ENCODE measurements around the gene TBC1D10A.

TBC1D10A gene

DNA sequence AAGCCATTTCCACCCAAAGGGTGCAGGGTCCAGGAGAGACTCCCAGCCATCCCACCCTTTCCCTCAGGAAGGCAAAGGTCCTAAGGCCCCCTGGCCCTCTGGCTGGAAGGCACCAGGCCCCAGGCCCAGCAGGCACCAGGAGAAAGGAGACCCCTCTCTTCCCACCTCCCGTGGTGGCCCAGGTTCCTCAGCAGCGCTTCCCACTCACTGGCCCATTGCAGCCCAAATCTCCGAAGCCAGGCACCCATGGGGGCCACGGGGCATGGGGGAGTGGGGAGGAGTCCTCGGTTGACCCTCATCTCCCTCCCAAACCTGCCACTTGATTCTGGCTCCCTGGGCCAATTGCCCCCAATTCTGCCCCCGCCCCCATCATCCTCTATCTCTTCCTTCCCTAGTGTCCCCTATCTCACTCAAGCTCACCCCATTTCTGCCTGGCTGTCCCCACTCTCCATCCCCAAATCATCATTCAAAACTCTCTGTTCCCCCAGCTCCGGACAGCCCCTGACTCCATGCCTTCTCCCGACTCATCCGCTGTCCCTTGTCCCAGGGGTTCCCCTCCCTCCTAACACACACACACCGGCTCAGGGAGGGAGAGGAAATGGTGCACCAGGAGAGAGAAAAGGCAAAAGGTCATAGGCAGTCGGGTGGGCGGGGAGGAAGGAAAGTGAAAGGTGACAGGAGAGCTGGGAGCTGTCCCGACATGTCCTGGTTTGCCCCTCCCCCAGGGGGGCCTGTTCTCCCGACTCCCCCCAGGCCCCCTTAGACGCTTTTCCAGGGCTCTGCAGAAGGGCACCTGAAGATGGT lies 81.4 kb downstream of the TBC1D10A start:
- DNase-seq: no peak

DNA sequence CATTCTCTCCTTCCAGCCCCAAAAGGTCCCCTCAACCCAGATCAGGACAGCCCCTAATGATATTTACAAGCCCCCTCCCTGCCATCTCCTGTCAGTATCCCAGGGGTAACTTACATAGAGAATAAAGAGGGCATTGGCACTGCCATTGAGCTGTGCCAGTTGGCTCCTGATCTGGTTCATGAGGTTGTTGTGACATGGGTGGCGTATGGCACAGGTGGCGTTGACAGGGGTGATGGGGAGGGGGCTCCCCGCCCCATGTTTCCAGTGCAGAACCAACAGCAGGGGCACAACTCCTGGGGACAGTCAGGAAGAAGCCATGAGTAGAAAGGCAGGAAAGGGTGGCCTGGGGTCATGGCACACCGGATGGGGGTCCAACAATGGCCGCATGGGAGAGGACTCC lies 82.1 kb downstream of the TBC1D10A start:
- DNase-seq: no peak

DNA sequence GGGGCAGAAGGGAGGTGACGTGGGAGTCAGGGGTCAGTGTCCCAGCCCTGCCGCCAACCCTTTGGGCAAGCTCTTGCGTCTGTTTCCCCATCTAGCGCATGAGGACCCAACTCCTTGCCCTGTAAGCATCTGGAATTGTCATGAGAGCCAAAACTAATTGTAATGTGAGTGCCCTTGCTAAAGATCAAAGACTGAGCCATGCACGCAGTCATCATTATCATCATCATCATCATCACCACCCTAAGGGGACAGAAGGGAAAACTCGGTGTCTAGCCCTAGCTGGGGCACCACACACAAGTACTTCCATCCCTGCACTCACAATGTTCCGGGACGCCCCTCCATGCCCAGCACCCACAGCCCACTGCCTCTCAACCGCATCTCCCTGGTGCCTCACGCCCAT lies 82.7 kb downstream of the TBC1D10A start:
- no peak for DNase-seq

DNA sequence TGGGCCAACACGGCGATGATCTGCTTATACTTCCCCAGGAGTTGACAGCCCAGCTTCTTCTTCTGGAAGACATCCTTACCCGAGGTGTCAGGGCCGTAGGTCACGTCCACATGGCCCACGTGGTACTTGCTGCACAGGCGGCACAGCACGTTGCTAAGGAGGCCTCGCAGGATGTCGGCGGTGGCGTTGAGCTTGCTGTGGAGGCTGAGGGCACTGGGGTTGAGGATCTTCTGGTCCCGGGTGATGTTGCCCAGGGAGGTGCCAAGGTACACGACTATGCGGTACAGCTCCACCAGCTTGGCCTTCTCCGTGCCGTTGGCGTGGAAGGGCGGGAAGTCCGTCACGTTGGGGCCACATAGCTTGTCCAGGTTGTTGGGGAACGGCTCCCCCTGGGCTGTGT lies 83.1 kb downstream of the TBC1D10A start:
- no peak for DNase-seq

All from stimulated activated naive CD4-positive, alpha-beta T cell treated with Interleukin-2 at 50 U/mL for 16 hours (primary cell).